ENCODE results near the gene SFTA2. TPM values are rescaled to one million over a fixed set of nuclear protein-coding genes. Genes with fewer than 3 reads are reported as not detected.

Gene SFTA2
- total and polyA plus RNA-seq, 2 experiments from 2014 or later: not detected

GRCh38 chr6:30883685-30884520, 48.1 kb downstream of the SFTA2 start, which contains the start of gene DDR1:
Gene DDR1, plus strand, starts transcription at chr6:30884519. Its CDS starts 4,211 bp downstream, at chr6:30888730.
- Histone ChIP-seq H3K4me1 (ENCODE audit: insufficient read depth) (peaks cover 34% of the 10 kb centered on the region), H3F3A (ENCODE audit: insufficient read depth) (peaks cover 31% of the 10 kb centered on the region)
- in situ Hi-C loops (cut with MboI): no loop called here

GRCh38 chr6:30882759-30883684, 48.9 kb downstream of the SFTA2 start:
- peaks cover 25% of the 10 kb centered on the region for H3K79me2 ChIP-seq (ENCODE audit: insufficient read depth)
- no peak for DNase-seq
- H3K4me2 ChIP-seq (ENCODE audit: unreplicated experiment): no peak overlapping the region
- peaks cover 25% of the 10 kb centered on the region for H3K4me1 ChIP-seq (ENCODE audit: insufficient read depth)
- H3K4me3 ChIP-seq: no peak overlapping the region
- H2AFZ ChIP-seq: no peak overlapping the region
- H3K36me3 ChIP-seq (ENCODE audit: low read depth): no peaks in the 10 kb centered on the region
- H3K9me2 ChIP-seq (ENCODE audit: insufficient read depth): no peaks in the 10 kb centered on the region
- in situ Hi-C loops (cut with MboI): no loop called here
- 0 out of 2 replicates have a peak overlapping the region, but pooled peaks have one; percentile 74 for H3K9ac ChIP-seq
- H3K27me3 ChIP-seq (replicated peaks; ENCODE audit: insufficient read depth): no peaks in the 10 kb centered on the region
- WGBS, 2 experiments (ENCODE audit: low coverage in 1 of 2, low lambda C conversion rate in 2 of 2, missing lambda C conversion rate in 2 of 2): 76 to 77% methylated on average over 13 to 15 of the region's 15 CpGs
- H3K9me3 ChIP-seq (ENCODE audit: low read depth): no peaks in the 10 kb centered on the region
- no peak overlapping the region for H3K27ac ChIP-seq
- TF ChIP-seq EZH2 (IDR thresholded peaks at IDR 0.05; ENCODE audit: insufficient read depth, poor library complexity, severe bottlenecking) (no peak), EZH2phosphoT487 (IDR thresholded peaks at IDR 0.05; ENCODE audit: insufficient read depth, low read depth) (no peak)
- H4K20me1 ChIP-seq (ENCODE audit: insufficient read depth): no peaks in the 10 kb centered on the region
- peaks cover 27% of the 10 kb centered on the region for H3F3A ChIP-seq (ENCODE audit: insufficient read depth)

More at GRCh38 chr6:30883685-30884520, 48.1 kb downstream of the SFTA2 start, which contains the start of gene DDR1:
- no peaks in the 10 kb centered on the region for H3K9me3 ChIP-seq (ENCODE audit: low read depth)
- H3K4me2 ChIP-seq (ENCODE audit: unreplicated experiment): peak within 1 kb of the TSS; percentile 84
- 22 to 81% methylated on average over 12 to 39 of the region's 62 CpGs for WGBS, 2 experiments (ENCODE audit: low coverage in 1 of 2, low lambda C conversion rate in 2 of 2, missing lambda C conversion rate in 2 of 2)
- peak within 1 kb of the TSS; percentile 89 for H3K27ac ChIP-seq
- peak within 1 kb of the TSS; percentile 74 for H3K9ac ChIP-seq
- no peaks in the 10 kb centered on the region for H3K27me3 ChIP-seq (replicated peaks; ENCODE audit: insufficient read depth)
- peak; percentile 71 for DNase-seq
- peak within 1 kb of the TSS; percentile 69 for H2AFZ ChIP-seq
- H3K4me3 ChIP-seq: peak within 1 kb of the TSS; percentile 72
- no peaks in the 10 kb centered on the region for H3K9me2 ChIP-seq (ENCODE audit: insufficient read depth)
- H3K79me2 ChIP-seq (ENCODE audit: insufficient read depth): peaks cover 25% of the 10 kb centered on the region
- no peaks in the 10 kb centered on the region for H4K20me1 ChIP-seq (ENCODE audit: insufficient read depth)
- no peaks in the 10 kb centered on the region for H3K36me3 ChIP-seq (ENCODE audit: low read depth)
- TF ChIP-seq EZH2phosphoT487 (IDR thresholded peaks at IDR 0.05; ENCODE audit: insufficient read depth, low read depth): no peak
- no peak for TF ChIP-seq EZH2 (IDR thresholded peaks at IDR 0.05; ENCODE audit: insufficient read depth, poor library complexity, severe bottlenecking)

- peak; percentile 9 for DNase-seq
- no peaks in the 10 kb centered on the region for H3K9me2 ChIP-seq (ENCODE audit: insufficient read depth)
- TF ChIP-seq EZH2phosphoT487 (IDR thresholded peaks at IDR 0.05; ENCODE audit: insufficient read depth, low read depth): no peak
- no peak for TF ChIP-seq EZH2 (IDR thresholded peaks at IDR 0.05; ENCODE audit: insufficient read depth, poor library complexity, severe bottlenecking)
- no peak overlapping the region for H3K27ac ChIP-seq
- no peaks in the 10 kb centered on the region for H3K27me3 ChIP-seq (replicated peaks; ENCODE audit: insufficient read depth)
- H3K4me1 ChIP-seq (ENCODE audit: insufficient read depth): peaks cover 21% of the 10 kb centered on the region
- H3K79me2 ChIP-seq (ENCODE audit: insufficient read depth): peaks cover 21% of the 10 kb centered on the region
- WGBS, 2 experiments (ENCODE audit: low coverage in 1 of 2, low lambda C conversion rate in 2 of 2, missing lambda C conversion rate in 2 of 2): 52 to 72% methylated on average over 8 of the region's 8 CpGs
- no peak overlapping the region for H3K4me2 ChIP-seq (ENCODE audit: unreplicated experiment)
- no peaks in the 10 kb centered on the region for H3K9me3 ChIP-seq (ENCODE audit: low read depth)
- H3K36me3 ChIP-seq (ENCODE audit: low read depth): no peaks in the 10 kb centered on the region
- in situ Hi-C loops (cut with MboI): no loop called here
- no peaks in the 10 kb centered on the region for H4K20me1 ChIP-seq (ENCODE audit: insufficient read depth)
- H3K9ac ChIP-seq: no peak overlapping the region
- no peak overlapping the region for H2AFZ ChIP-seq
- H3F3A ChIP-seq (ENCODE audit: insufficient read depth): peaks cover 19% of the 10 kb centered on the region
- H3K4me3 ChIP-seq: no peak overlapping the region
Measured at GRCh38 chr6:30882204-30882758, 49.7 kb downstream of the SFTA2 start.

Data from GM23248 (cell line).